Activated naive CD8-positive, alpha-beta T cell treated with anti-CD3 and anti-CD28 coated beads, Interleukin-2, amount 50 U/mL, for 24 hours (primary cell): ENCODE results near the gene B4GALT1.
A peak's percentile ranks its signal among the peaks of the same experiment; 100 is the strongest.

ENCODE experiments used
- ATAC-seq: fragments of 150-1000 bp; cut with Tn5 transposase; one replicate; pipeline ENCODE4 v1.10.0; 2021
- DNase-seq: peaks from one replicate; pipeline ENCODE4 v3.0.0; 2021
- H3K27ac Mint-ChIP-seq: one replicate; pipeline ENCODE4 v1.8.0; 2021; ENCODE audit warnings: mild to moderate bottlenecking, mixed read lengths
- H3K27me3 Mint-ChIP-seq: one replicate; pipeline ENCODE4 v1.8.0; 2021; ENCODE audit warnings: mixed read lengths
- H3K36me3 Mint-ChIP-seq: one replicate; pipeline ENCODE4 v1.8.0; 2021; ENCODE audit warnings: low read depth, mixed read lengths
- H3K4me1 Mint-ChIP-seq: one replicate; pipeline ENCODE4 v1.8.0; 2021; ENCODE audit warnings: mixed read lengths
- H3K4me3 Mint-ChIP-seq: one replicate; pipeline ENCODE4 v1.8.0; 2021; ENCODE audit warnings: mild to moderate bottlenecking, moderate library complexity, mixed read lengths
- H3K9me3 Mint-ChIP-seq: one replicate; pipeline ENCODE4 v1.8.0; 2021; ENCODE audit warnings: mixed read lengths

The B4GALT1 gene

DNA sequence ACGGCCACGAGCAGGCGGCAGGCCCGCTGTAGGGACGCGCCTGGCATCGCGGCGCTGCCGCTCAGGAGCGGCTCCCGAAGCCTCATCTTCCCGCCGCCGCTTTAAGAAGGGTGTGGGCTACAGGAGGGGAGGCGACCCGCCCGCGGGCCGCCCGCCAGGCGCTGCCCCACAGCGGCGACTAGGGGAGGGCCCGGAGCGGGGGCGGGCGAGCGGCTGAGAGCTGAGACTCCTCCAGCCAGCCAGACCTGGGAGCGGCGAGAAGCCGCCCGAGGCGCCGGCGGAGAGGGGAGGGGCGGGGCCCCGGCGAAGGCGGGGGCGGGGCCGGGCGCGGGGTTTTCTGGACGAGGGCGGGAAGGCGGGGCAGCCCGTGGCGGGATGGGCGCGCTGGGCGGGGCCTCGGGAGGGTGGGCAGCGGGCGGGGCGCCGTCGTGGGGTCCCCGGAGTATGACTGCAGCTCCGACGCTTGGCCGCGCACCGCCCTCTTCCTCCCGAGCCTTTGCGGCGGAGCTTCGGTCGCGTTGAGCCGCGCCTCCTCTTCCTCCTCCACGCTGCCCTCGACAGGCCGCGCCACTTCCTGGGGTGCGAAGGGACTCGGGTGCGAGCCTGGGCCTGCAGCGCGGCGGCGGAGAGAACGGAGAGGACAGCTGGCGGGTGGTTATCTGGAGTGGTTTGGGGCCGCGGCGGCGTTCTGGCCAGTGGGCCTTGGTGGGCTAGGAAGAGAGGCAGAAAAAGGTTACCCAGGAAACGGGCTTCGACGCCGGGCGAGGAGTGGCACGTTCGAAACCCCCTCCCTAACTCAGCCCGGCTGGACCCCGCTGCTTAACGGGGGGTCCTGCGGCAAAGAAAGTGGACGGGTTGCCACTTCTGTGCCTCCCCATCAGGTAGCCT is at the start of gene B4GALT1:
B4GALT1 (minus strand) TSS at position 253 of the 888 bp plus-strand sequence; CDS start at position 86, 167 bp downstream.
- ATAC-seq (peak; percentile 78), DNase-seq (peak; percentile 99)
- Mint-ChIP-seq H3K4me3 (peak within 1 kb of the TSS; percentile 94), H3K27me3 (no peaks in the 10 kb centered on the region), H3K27ac (peak within 1 kb of the TSS; percentile 94), H3K36me3 (peaks cover 12% of the 10 kb centered on the region), H3K9me3 (no peaks in the 10 kb centered on the region), H3K4me1 (peaks cover 63% of the 10 kb centered on the region)

- no peak overlapping the region for H3K4me3 Mint-ChIP-seq
- no peak overlapping the region for H3K27ac Mint-ChIP-seq
These were observed 44.7 kb upstream of the B4GALT1 start for GRCh38 chr9:33211695-33212393.

GRCh38 chr9:33210006-33210715 is 43.0 kb upstream of the B4GALT1 start:
- no peaks in the 10 kb centered on the region for H3K36me3 Mint-ChIP-seq

More at GRCh38 chr9:33211695-33212393, 44.7 kb upstream of the B4GALT1 start:
- no peaks in the 10 kb centered on the region for H3K27me3 Mint-ChIP-seq
- no peaks in the 10 kb centered on the region for H3K9me3 Mint-ChIP-seq
- DNase-seq (no peak), ATAC-seq (no peak)
- H3K36me3 Mint-ChIP-seq, result no peaks in the 10 kb centered on the region
- H3K4me1 Mint-ChIP-seq, result peaks cover 1% of the 10 kb centered on the region

GRCh38 chr9:33209394-33209793 is 42.3 kb upstream of the B4GALT1 start:
- Mint-ChIP-seq H3K9me3 (no peaks in the 10 kb centered on the region), H3K4me1 (peaks cover 1% of the 10 kb centered on the region), H3K36me3 (no peaks in the 10 kb centered on the region), H3K27ac (peak overlapping the region; percentile 16), H3K27me3 (no peaks in the 10 kb centered on the region), H3K4me3 (no peak overlapping the region)
- no peak for ATAC-seq
- DNase-seq, result no peak

More at GRCh38 chr9:33210006-33210715, 43.0 kb upstream of the B4GALT1 start:
- ATAC-seq (no peak), DNase-seq (no peak)
- Mint-ChIP-seq H3K27ac (no peak overlapping the region), H3K9me3 (no peaks in the 10 kb centered on the region), H3K4me3 (no peak overlapping the region), H3K4me1 (peaks cover 1% of the 10 kb centered on the region), H3K27me3 (no peaks in the 10 kb centered on the region)

GRCh38 chr9:33202552-33203201 is 35.5 kb upstream of the B4GALT1 start:
- ATAC-seq, result peak; percentile 98
- H3K9me3 Mint-ChIP-seq, result no peaks in the 10 kb centered on the region
- DNase-seq, result peak; percentile 58

DNA sequence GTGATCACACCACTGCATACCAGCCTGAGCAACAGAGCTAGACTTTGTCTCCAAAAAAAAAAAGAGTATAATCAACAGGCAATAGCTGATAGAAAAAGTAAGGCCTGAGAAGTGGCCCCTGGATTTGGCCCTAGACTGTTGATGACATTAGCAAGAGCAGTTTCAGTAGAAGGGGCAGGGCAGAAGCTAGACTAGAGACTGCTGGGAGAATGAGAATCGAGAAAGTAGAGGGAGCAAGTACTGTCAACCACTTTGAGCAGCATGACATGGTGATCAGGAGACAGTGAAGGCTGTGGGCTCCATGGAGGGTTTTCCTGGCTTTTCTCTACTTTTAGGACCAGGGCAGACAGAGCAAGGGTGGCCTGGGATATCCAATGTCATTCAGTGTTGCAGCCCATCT is 34.9 kb upstream of the B4GALT1 start:
- Mint-ChIP-seq H3K4me3 (no peak overlapping the region), H3K36me3 (no peaks in the 10 kb centered on the region), H3K9me3 (no peaks in the 10 kb centered on the region), H3K27me3 (no peaks in the 10 kb centered on the region), H3K27ac (no peak overlapping the region), H3K4me1 (peaks cover 14% of the 10 kb centered on the region)
- DNase-seq, result no peak
- ATAC-seq, result no peak

More at GRCh38 chr9:33202552-33203201, 35.5 kb upstream of the B4GALT1 start:
- no peak overlapping the region for H3K27ac Mint-ChIP-seq
- no peaks in the 10 kb centered on the region for H3K27me3 Mint-ChIP-seq
- H3K36me3 Mint-ChIP-seq, result no peaks in the 10 kb centered on the region
- peaks cover 14% of the 10 kb centered on the region for H3K4me1 Mint-ChIP-seq
- H3K4me3 Mint-ChIP-seq, result no peak overlapping the region

DNA sequence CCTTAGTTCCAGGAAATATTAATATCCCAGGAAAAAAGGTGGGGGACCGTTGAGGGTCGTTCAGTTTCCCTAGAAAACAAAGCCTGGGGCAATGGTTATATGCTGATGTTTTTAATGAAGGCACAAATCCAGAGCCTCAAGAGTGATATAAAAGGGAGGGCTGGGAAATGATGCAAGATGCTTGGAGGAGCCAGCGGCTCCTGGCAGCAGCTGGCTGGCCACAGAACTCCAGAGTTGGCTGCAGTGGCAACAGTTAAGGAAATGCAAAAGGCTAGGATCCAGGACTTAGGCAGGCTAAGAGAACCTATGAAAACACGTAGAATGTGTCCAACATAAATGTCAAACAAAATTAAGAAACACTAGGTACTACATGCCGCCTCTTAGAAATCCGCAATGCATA is 31.0 kb upstream of the B4GALT1 start:
- H3K27me3 Mint-ChIP-seq, result no peaks in the 10 kb centered on the region
- no peaks in the 10 kb centered on the region for H3K36me3 Mint-ChIP-seq
- no peak overlapping the region for H3K27ac Mint-ChIP-seq
- ATAC-seq (no peak), DNase-seq (no peak)
- no peaks in the 10 kb centered on the region for H3K9me3 Mint-ChIP-seq
- H3K4me3 Mint-ChIP-seq, result no peak overlapping the region
- peaks cover 14% of the 10 kb centered on the region for H3K4me1 Mint-ChIP-seq

GRCh38 chr9:33197279-33198152 is 30.4 kb upstream of the B4GALT1 start:
- Mint-ChIP-seq H3K9me3 (no peaks in the 10 kb centered on the region), H3K27me3 (no peaks in the 10 kb centered on the region), H3K4me1 (peaks cover 8% of the 10 kb centered on the region), H3K27ac (no peak overlapping the region), H3K4me3 (no peak overlapping the region), H3K36me3 (no peaks in the 10 kb centered on the region)
- DNase-seq (no peak), ATAC-seq (no peak)

GRCh38 chr9:33196736-33197135 is 29.6 kb upstream of the B4GALT1 start:
- ATAC-seq, result no peak
- no peak for DNase-seq
- H3K27me3 Mint-ChIP-seq, result no peaks in the 10 kb centered on the region
- H3K36me3 Mint-ChIP-seq, result no peaks in the 10 kb centered on the region
- no peak overlapping the region for H3K27ac Mint-ChIP-seq
- H3K4me1 Mint-ChIP-seq, result no peaks in the 10 kb centered on the region
- H3K4me3 Mint-ChIP-seq, result no peak overlapping the region
- H3K9me3 Mint-ChIP-seq, result no peaks in the 10 kb centered on the region

DNA sequence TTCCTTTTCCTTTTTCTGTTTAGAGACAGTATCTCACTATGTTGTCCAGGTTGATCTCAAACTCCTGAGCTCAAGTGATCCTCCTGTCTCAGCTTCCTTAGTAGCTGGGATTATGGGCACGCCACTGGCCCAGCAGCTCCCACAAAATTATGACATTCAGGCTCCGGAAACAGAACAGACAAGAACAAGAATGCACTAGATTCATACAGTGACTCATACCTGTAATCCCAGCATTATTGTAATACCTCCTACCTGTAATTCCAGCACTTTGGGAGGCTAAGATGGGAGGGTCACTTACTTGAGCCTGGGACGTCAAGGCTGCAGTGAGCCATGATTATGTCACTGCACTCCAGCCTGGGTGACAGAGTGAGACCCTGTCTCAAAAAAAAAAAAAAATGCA is 26.7 kb upstream of the B4GALT1 start:
- H3K27me3 Mint-ChIP-seq, result no peaks in the 10 kb centered on the region
- no peaks in the 10 kb centered on the region for H3K36me3 Mint-ChIP-seq
- H3K9me3 Mint-ChIP-seq, result no peaks in the 10 kb centered on the region
- no peak overlapping the region for H3K27ac Mint-ChIP-seq
- ATAC-seq (no peak), DNase-seq (no peak)
- H3K4me3 Mint-ChIP-seq, result no peak overlapping the region
- no peaks in the 10 kb centered on the region for H3K4me1 Mint-ChIP-seq

DNA sequence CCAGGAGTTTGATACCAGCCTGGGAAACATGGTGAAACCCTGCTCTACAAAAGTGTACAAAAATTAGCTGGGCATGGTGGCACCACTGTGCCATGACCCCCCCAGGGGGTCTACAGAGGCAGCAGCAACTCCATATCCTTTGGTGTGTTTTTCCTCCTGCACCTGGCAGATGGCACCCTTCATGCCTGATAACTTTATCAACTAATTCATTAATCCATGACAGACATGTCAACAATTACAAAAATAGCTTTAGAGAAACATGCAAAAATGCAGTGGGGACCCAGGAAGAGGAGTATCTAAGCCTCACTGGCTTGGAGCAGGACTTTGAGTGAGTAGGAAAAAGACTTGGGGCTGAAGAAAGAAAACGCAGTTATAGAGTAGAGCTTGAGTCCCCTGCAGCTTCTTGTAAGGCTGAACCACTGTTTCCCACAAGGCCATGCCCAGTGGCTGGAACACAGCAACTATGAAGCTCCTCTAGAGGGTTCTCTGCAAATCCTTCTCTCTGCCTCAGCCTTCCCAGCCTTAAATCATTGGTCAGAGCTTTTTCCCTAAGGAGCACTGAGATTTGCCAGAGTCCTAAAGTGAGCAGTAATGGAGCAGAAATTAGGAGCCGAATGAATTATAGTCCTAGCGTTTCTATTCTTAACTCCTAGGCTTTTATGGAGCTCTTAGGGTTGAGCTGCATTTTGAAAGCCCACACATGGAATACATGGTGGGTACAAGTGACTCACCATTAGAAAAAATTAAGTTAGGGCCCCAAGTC is 25.5 kb upstream of the B4GALT1 start:
- Mint-ChIP-seq H3K27me3 (no peaks in the 10 kb centered on the region), H3K4me3 (no peak overlapping the region), H3K27ac (no peak overlapping the region), H3K36me3 (no peaks in the 10 kb centered on the region), H3K4me1 (no peaks in the 10 kb centered on the region), H3K9me3 (no peaks in the 10 kb centered on the region)
- no peak for DNase-seq
- ATAC-seq, result no peak

DNA sequence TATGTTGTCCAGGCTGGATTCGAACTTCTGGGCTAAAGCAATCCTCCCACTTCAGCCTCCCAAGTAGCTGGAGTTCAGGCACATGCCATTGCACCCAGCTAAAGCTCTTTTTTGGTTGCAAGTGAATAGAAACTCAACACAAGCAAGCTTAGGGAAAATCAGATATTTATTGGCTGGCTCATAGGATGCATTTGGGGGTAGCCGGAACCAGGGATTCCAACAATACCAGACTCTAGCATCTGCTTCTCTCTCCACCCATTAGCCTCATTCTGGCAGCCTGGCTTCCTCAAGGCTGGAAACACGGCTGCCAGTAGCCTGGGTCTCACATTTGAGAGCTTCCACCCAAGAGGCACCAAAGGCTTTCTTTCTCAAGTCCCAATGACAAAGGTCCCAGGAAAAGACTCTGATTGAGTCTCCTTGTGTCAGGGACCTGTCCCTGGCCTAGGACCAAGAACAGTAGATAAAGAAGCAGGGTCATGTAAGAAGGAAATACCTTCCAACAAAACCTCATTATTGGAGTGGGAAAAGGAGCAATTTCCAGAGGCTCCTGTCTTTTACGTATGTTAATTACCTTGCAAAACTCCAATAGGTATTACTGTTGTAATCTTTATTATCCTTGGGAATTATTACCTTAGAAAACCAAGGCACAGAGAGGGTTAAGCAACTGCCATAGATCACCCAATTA is 23.0 kb upstream of the B4GALT1 start:
- peaks cover 8% of the 10 kb centered on the region for H3K4me1 Mint-ChIP-seq
- H3K36me3 Mint-ChIP-seq, result no peaks in the 10 kb centered on the region
- no peaks in the 10 kb centered on the region for H3K9me3 Mint-ChIP-seq
- ATAC-seq (no peak), DNase-seq (no peak)
- H3K4me3 Mint-ChIP-seq, result no peak overlapping the region
- H3K27me3 Mint-ChIP-seq, result no peaks in the 10 kb centered on the region
- no peak overlapping the region for H3K27ac Mint-ChIP-seq
